HG02678 (cell line): Measurements from ENCODE around the gene P2RX5.
A peak's percentile ranks its signal among the peaks of the same experiment; 100 is the strongest.

Experiments used
- ATAC-seq: cut with Tn5 transposase; IDR thresholded peaks from one replicate; pipeline ENCODE4 v1.9.1; 2021; ENCODE audit warnings: mild to moderate bottlenecking, moderate library complexity; ENCODE audit not compliant: unreplicated experiment

Gene P2RX5

DNA sequence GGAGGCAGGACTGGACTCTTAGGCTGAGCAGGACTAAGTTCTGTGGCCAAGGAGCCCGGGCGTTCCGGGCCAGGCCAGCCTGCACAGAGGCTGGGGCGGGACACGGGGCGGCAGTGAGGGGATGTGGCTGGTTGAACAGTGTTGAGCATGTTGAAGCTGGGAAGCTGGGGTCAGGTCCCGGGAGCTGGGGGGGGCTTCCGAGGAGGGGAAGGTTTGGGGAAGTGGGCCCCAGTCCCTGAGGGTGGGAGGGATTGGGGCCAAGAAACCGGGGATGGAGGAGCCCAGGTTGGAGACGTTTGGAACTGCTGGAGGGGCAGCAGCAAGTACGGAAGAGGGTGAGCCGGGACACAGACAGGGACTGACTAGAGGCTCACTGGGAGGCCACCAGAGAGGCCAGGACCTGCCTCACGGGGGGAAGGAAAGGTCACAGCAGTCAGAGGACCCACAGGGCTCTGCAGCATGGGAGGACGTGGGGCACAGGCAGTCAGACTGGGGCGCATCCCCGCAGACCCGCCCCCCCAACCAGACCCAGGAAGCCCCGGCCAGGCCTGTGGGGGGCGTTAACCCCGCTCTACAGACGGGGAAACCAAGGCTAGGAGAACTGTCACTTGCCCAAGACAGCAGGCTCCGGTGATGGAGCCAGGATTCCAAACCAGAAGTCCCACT lies 37.0 kb downstream of the P2RX5 start:
- ATAC-seq, result no peak

DNA sequence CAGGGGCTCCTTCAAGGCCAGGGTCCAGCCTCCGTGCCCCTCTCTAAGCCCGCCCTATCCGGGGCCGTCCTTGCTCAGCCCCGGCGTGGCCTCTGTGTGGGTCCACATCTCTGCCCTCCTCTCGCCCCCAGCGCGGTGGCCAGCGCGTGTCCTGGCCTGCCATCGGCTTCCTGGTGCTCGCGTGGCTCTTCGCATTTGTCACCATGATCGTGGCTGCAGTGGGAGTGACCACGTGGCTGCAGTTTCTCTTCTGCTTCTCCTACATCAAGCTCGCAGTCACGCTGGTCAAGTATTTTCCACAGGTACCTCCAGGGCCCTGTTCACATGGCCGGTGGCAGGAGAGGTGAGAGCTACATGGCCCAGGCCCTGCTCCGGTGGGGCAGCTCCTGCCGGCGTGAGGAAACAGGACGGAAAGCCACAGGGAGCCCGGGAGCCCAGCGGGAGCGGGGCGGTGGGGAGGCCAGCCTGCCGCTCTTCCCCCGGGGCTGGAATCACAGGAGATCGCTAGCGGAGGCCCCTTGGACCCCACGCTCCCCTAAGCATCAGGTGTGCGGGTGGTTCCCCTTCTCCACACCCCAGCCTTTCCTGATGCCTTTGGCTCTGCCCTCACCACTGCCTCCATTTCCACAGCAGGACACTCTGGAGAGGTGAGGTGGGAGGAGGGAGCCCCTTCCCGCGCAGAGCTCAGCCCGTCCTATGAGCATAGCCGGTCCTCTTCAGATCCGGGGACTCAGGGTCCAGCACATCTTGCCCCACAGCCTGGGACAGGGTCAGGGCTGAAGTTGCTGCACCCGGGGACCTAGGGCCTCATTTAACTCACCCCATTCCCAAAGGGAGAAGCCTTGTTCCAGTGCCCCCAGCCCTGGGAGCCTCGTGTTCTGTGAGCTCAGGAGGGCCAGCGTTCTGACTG lies 37.8 kb downstream of the P2RX5 start:
- ATAC-seq, result no peak

DNA sequence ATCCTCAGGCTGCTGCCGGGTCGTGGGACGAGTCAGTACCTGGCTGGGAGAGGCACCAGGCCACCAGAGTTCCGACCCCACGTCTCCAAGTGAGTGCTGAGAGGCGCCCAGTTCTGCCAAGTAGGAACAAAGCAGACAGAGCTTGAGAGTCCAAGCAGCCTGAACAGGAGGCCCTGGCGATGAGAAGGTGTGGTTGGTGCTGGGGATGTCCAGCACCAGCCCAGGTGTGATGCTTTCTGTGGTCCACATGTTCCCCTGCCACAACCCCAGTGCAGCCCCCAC lies 38.4 kb downstream of the P2RX5 start:
- ATAC-seq, result no peak

DNA sequence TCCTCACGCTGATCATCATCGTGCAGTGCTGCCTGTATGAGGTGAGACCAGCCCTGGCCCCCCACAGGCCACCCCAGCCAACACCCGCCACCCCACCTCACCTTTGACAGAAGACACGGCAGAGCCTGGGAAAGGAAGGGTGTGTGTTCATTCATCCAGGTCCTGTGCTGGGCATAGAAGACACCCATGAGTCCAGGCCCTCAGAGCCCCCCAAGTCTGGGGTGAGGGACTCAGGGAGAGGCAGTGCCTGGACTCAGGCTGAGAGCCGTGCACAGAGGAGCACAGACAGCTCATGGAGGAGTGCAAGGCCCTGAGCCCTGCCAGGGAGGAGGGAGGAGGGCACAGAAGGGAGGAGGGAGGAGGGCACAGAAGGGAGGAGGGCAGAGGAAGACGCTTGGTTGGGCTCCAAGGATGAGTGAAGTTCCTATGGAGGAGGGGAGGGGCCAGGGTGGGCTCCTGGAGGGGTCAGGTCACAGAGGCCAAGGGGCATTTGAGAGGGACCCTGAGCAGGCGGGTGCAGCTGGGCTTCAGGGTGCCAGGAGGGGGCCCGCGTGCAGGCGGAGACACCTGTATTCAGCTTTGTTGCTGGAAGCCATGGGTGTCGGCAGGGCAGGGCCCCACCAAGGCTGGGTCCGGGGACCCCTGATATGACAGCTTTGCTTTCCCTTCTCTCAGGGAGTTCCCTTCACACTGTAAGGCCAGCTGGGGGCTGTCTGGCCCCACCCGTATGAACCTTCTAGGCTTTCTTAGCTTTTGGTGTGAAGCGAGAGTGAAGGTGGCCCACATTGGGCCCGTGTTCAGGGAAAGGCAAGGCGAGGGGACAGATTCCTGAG lies 39.0 kb downstream of the P2RX5 start:
- no peak for ATAC-seq

DNA sequence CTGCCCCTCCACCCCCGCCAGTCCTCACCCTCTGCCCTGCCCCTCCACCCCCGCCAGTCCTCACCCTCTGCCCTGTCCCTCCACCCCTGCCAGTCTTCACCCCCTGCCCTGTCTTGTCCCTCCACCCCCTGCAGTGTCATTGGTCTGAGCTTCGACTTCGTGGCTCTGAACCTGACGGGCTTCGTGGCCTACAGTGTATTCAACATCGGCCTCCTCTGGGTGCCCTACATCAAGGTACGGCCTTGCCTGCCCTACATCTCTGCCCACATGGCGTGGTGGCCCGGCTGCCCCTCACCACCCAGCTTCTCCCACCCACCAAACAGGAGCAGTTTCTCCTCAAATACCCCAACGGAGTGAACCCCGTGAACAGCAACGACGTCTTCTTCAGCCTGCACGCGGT lies 39.6 kb downstream of the P2RX5 start:
- ATAC-seq, result no peak

DNA sequence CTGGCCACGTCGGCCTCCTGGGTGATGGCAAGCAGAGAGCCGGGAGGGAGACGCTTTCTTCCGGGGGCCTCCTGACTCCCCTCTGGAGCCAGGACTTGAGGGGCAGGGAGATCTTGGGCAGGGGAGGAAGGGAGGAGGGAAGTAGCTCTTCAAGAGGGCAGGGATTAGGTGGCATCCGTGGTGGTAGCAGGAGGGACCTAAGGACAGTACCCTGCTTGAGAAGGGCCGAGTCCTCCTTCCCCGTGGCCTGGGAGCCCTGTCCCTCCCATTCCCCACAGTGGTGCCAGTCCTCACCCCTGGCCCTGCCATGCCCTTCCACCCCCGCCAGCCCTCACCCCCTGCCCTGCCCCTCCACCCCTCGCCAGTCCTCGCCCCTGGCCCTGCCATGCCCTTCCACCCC lies 40.2 kb downstream of the P2RX5 start:
- no peak for ATAC-seq

DNA sequence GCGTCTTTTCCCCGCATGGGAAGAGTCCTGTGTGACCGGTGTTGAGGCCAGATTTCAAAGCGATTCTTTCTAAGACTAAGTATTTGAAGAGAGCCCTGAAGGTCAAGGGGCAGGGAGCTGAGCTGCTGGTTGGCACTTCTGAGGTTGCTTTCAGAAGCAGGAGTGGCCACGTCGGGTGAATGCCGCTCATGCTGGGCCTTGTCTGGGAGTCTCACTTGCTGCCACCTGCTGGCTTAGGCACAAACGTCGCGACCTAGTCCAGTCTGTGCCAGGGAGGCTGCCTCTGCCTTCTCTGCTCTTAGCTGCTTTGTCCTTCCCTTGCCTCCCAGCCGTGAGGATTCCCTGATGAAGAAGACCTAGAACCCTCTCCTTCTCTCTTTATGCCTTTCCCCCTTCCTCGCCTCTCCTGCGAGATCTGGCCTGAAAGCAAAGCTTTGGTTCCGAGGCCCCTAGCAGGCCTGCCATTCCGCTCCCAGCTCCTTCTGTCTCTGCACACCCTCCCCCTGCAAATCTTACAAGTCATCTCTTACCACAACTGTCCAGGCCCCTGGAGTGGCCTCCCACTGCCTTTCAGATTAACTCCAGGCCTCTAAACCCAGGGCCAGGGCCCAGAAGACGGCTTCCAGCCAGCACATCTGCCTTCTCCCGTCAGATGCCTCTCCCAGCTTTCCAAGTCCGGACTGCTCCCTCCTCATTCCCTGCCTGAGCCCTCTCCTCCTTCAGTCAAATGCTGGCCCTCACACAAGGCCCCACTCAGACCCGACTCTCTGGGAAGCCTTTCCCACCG lies 48.0 kb downstream of the P2RX5 start:
- ATAC-seq, result no peak

GRCh38 chr17:3647251-3647650 lies 48.7 kb downstream of the P2RX5 start:
- ATAC-seq, result no peak

- ATAC-seq, result no peak
Measured at GRCh38 chr17:3645310-3645709, 50.6 kb downstream of the P2RX5 start.

GRCh38 chr17:3643889-3644349 lies 52.0 kb downstream of the P2RX5 start:
- no peak for ATAC-seq

- ATAC-seq, result no peak
Measured at GRCh38 chr17:3641717-3642486, 54.1 kb downstream of the P2RX5 start.

DNA sequence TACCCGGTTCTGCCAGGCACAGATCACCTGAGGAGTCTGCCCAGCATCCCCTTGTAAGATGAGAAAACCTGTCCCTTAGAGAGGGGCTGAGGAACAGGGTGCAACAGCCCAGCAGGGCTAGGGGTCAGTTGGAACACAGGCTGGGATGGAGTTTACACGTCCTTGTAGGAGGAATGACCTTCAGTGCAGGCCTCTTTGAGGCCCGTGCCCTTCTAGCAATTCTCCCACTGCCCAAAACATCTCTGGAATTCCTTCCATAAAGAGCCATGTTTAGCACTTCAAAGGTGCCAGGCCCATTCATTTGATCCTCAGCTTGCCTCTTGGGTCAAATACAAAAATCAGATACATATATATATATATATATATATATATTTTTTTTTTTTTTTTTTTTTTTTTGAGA lies 54.9 kb downstream of the P2RX5 start:
- no peak for ATAC-seq

DNA sequence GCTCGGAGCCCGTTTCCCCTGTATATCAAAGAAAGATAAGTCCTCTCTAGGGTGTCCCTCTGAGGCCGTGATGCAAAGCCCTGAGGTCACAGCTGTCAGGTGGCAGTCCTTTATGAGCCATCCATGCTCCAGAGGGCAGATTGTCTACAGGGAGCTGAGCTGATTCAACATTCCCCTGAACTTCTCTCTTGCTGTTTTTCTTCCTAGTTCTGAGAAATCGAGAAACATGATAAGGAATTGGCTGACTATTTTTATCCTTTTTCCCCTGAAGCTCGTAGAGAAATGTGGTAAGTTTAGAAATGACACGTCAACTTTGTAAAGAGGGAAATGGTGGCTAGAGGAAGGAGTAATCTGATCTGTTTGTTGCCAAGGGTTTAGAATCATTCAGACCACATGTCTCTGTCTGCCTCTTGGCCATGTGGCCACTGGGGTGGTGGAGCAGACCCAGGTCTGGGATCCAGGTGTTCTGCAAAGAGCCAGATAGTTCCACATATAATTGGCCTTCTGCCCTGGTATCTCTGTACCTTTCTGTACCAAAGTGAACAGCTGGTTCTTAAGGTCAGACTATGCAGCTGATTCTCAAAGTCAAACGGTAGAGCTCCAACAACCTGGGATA lies 55.9 kb downstream of the P2RX5 start:
- ATAC-seq, result no peak

DNA sequence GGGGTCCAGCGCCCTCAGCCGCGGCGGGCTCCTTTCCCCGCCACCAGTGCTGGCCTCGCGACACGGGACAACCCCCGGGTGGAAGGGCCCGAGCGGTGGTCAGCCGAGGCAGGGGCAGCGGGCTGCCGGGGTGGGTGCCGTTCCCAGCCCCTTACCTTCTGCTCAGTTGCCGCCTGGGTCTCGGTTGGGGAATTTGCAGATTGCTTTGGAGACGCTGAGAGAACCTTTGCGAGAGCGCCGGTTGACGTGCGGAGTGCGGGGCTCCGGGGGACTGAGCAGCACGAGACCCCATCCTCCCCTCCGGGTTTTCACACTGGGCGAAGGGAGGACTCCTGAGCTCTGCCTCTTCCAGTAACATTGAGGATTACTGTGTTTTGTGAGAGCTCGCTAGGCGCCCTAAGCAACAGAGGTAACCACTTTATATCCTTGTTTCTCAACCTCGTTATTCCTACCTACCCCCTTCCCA lies 59.0 kb downstream of the P2RX5 start:
- ATAC-seq, result peak; percentile 7

GRCh38 chr17:3636154-3636907 lies 59.6 kb downstream of the P2RX5 start, which contains the start of the genes CTNS and SHPK:
CTNS (plus strand) TSS chr17:3636760; CDS start chr17:3640207, 3,447 bp downstream.
SHPK (minus strand) TSS chr17:3636250; CDS start chr17:3636219, 31 bp downstream.
- peak; percentile 93 for ATAC-seq

- ATAC-seq, result no peak
Measured at GRCh38 chr17:3635474-3636153, 60.3 kb downstream of the P2RX5 start.

DNA sequence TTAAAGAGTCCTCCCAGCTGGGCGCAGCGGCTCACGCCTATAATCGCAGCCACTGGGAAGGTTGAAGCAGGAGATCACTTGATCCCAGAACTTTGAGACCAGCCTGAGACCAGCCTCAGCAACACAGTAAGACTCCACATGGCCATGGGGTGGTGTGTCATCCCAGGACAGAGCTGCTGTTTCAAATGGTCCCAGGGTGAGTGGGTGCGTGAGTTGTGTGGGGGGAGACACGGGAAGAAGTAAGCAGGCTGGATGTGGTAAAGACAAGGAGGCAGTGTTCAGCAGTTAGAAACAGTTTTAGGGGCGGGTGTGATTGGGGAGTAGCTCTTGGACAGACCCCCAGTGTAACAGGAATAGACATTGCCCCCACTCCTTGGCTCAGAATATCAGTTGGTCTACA lies 63.7 kb downstream of the P2RX5 start:
- ATAC-seq, result no peak

GRCh38 chr17:3630781-3631180 lies 65.2 kb downstream of the P2RX5 start:
- ATAC-seq, result no peak
